A549 treated with Hydrocortisone at 1 μM for 4 hours (cell line): ENCODE measurements around the gene CXorf49. TPM values are rescaled to one million over a fixed set of nuclear protein-coding genes. Genes with fewer than 3 reads are reported as not detected.

Source experiments
- total RNA-seq: library from RNA; stranded (reverse); fragments of 200-300 nt; extraction: Qiagen RNA extraction; gene quantifications from 5 replicates; pipeline ENCODE4 v1.2.3, GENCODE V29; 2022

CXorf49 gene
- not detected in 5 replicates for total RNA-seq

GRCh38 chrX:71718185-71718584, at the start of gene CXorf49:
Gene CXorf49, minus strand, starts transcription at chrX:71718285. Its CDS starts 134 bp downstream, at chrX:71718151.

GRCh38 chrX:71763049-71763448, 45.0 kb upstream of the CXorf49 start, which contains the start of gene CXorf49B:
Gene CXorf49B, plus strand, starts transcription at chrX:71763349. Its CDS starts 75 bp downstream, at chrX:71763424.

GRCh38 chrX:71667328-71668247, 50.5 kb downstream of the CXorf49 start, which contains the start of gene LOC101059915:
Gene LOC101059915, plus strand, starts transcription at chrX:71667546.

Other genes with a start within 250 kb of the CXorf49 start
- gene OGT, start 185.2 kb downstream of the CXorf49 start, total RNA-seq: 26.4 to 41.9 TPM (median 39.8 TPM) in 5 replicates
- 1.5 to 2.0 TPM (median 1.9 TPM) in 5 replicates for gene GCNA, start 139.8 kb downstream of the CXorf49 start, total RNA-seq
- 0.08 to 0.09 TPM (median 0.09 TPM) in 4 of 5 replicates, not detected in the other for gene CXCR3, start 99.8 kb downstream of the CXorf49 start, total RNA-seq
- gene CXorf49B, start 45.1 kb upstream of the CXorf49 start, total RNA-seq: not detected in 5 replicates
- 0.22 to 0.33 TPM (median 0.29 TPM) in 5 replicates for gene NHSL2, start 192.6 kb upstream of the CXorf49 start, total RNA-seq